ENCODE results near the gene CACYBP.

Gene CACYBP

DNA sequence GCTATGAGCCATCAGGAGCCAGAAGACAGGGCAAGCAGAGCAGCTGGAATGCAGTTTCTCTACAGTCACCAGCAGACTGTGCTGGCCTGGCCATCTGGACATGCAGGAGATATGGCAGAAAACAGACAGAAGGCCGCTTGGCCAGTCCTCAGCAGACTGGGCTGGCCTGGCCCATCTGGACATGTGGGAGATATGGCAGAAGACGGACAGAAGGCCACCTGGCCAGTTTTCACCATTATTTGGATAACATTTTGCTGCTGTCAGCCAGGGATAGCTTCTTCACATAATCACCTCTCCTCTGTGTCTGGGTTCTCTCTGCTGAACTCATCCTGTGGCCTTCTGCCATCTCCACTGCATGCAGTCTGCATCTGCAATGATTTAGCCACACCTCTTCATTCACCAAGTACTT, 25.0 kb upstream of the CACYBP start:
- DNase-seq: no peak

DNA sequence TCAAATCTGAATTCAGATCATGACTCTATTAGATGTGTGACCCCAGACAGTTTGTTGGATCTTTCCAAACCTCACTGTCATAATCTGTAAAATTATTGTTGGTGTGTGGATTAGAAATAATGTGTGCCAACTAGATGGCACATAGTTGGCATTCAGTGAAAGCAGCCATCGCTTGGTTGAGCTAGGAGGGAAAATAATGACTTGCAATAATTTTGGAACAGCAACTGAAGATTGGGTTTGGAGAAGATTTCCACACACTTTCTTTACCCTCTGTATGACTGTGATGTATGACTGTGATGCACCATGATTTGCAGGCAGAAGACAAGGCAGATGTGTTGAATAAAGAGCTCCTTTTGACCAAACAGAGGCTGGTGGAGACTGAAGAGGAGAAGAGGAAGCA, 24.0 kb upstream of the CACYBP start:
- no peak for DNase-seq

DNA sequence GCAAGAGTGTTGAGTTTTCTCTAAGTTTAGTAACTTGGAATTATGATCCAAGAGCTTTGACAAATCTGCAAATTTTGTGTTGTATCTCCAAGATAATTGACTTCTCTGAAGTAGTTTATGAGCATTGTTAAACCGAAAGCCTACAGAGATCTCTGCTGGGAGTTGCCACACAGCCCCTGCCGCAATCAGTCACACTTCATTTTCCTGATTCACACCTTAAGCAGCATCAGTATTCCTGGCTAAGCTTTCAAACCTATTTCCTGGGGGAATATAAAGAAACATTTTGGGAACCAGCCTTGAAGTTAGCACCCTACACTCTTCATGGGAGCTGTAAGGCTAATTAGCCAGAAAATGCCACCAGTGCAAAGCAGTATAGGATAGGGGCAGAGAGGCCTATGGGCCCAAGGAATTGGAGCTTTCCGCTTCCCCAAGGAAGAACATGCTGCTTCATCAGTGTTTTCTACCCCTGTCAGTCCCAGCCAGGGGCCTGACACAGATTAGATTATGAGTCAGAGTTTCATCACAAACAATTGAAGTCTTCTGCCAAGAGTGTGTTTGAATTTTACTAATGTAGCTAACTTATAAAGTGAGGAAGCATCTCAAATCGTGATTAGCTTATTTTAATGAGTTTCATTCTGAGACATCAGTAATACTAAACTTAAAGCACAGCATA, 23.2 kb upstream of the CACYBP start:
- no peak for DNase-seq

GRCh38 chr1:174982971-174983689, 16.6 kb upstream of the CACYBP start:
- DNase-seq: no peak

GRCh38 chr1:174984952-174985351, 14.8 kb upstream of the CACYBP start:
- no peak for DNase-seq

- no peak for DNase-seq
These were observed 11.2 kb upstream of the CACYBP start for GRCh38 chr1:174988539-174988938.

- no peak for DNase-seq
These were observed 10.8 kb upstream of the CACYBP start for GRCh38 chr1:174988986-174989385.

- DNase-seq: no peak
These were observed 10.1 kb upstream of the CACYBP start for GRCh38 chr1:174989536-174990220.

DNA sequence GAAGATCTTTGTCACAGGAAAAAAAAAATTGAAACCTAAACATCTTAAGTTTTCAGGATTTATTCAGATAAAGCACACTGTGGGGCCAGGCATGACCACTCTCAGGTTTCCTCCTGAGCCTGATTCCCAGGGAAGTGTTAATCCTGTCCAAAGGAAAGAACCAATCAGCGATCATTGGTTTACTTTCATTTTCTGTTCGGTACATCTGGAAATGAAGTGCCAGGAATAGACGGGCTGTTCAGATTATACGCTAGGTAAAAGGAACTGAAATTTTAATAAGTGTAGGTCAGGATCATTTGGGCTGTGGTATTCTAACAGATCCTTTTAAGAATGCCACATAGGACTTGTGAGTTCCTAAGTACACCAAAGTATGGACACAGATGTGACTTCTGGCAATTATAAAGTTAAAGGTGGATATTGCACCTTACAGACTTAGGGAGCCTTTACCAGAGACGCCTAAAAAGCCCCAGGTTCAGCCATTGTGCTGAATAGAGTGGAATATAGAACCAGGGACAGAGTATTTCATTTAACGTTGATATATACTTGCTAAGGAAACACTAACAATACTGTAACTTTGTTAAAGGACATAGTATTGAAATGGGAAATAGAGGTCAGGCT, 9.3 kb upstream of the CACYBP start:
- no peak for DNase-seq

- no peak for DNase-seq
These were observed 8.3 kb upstream of the CACYBP start for GRCh38 chr1:174991473-174991872.

- DNase-seq: no peak
These were observed 4.6 kb upstream of the CACYBP start for GRCh38 chr1:174995121-174995520.

- no peak for DNase-seq
These were observed 3.8 kb upstream of the CACYBP start for GRCh38 chr1:174995916-174996315.

DNA sequence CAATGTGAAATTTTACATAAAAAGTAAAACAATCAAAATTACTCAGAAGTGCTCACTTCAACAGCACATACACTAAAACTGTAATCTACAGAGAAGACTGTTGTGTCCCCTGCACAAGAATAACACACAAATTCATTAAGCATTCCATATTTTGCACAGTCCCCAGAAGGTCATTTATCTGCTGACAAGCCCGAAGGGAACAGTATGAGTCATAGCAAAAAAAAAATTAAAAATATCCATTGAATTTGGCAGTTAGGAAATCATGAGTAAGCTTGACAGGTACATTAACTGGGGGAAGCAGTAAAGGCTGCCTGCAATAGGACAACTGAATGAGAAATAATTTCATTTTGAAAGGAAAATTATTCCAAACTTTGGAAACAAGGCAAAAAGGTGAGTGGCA, 3.3 kb upstream of the CACYBP start:
- no peak for DNase-seq

DNA sequence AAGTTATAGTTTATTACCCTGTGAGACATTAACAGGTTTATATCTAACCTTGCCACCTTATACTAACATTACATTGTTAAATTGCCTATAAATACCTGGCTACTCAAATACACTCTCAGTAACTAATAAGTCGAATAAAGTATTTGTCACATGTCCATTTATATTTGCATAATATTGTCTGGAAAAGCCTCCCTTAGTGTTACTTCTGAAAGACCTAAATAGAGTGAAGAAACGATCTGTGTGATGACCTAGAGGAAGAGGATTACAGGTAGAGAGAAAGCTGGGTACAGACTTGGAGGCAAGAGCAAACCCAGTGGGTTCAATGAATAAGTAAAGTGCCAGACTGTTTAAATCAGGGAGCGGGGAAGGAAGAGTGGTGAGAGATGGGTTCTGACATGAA, 2.7 kb upstream of the CACYBP start:
- DNase-seq: no peak

- no peak for DNase-seq
These were observed 1.1 kb upstream of the CACYBP start for GRCh38 chr1:174998569-174999215.

DNA sequence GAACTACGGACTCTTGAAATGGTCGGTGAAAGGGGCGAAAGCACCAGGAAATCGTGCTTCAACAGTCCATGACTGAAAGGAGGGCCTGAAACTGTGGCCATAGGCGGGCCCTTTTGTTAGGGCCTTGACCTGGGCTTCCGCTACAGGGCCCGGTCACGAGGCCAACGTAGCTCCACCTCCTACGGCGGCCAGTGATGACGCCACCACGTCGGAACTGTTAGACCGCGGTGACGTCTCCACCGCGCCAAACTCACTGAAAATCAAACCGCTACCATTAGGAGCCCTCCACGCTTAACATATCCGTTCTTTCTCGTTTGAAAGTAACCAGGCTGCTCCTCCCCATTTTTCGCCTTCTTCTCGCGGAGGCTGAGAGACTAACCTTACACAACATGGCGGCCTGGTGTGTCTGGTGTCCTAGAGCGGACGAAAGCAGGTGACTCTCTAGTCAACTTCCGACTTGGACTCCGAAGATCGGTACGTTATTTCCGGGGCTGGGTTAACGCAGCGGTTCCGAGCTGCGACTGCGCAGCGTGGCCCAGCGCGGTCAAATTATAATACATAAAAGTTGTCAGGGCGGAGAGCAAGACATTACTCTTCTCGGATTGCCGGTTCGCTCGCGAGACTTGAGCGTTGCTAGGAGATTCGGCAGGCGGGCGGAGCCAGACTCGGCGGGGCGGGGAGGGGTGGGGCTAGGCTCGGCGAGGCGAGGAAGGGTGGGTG, 371 bp upstream of the CACYBP start:
- DNase-seq: peak; percentile 96

- no peak for DNase-seq
These were observed 995 bp downstream of the CACYBP start for GRCh38 chr1:175000697-175001187.

- no peak for DNase-seq
These were observed 3.3 kb downstream of the CACYBP start for GRCh38 chr1:175002910-175003517.

DNA sequence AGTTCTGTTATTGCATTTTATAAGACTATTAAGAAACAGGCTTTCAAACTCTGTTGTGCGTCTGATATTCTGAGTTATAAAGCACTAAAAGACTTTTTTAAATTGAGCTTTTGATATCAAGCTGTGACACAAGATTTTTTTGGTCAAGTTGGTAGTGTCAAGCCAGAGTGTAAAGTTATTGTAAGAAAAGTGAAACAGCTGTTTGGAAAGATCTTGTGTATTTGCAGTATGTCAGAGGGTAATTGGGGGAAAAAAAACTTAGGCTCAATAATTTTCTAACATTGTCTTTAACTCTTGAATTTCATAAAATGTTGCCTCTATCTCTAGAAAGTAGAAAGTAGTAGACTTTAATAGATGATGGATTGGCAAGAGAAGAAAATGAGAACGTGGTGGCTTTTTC, 3.8 kb downstream of the CACYBP start:
- no peak for DNase-seq

DNA sequence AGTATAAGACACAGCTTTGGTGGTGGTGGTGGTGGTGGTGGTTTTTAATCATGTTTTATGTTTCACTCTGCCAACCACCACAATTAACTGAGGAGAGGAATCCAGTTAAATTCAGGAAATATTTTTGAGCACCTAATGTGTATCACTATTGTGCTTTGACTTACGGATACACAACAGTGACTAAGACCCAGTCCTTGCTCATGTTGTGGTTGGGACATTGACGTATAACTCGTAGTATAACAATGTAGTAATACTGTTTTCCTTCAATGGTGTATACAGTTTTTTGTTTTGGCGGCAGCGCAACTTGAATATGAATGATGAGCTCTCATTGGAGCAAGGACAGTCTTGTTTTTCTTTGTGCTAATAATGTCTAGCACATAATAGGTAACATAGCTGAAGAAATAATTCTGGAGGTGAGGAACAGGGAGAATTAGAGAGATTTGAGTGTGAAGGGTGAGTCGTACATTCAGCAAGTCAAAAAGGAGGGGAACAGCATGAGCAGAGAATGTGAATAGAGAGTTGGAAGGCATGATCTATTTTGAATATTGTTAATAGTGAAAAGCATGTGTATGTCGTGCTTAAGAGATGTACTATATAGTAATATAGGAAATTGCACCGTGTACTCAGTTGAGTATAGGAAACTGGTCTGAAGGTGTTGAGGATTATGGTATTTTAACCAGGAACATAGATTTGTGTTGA, 5.5 kb downstream of the CACYBP start:
- DNase-seq: no peak

- no peak for DNase-seq
These were observed 9.8 kb downstream of the CACYBP start for GRCh38 chr1:175009532-175009931.
